ENCODE data around the gene CADPS. TPM values are rescaled to one million over a fixed set of nuclear protein-coding genes. Genes with fewer than 3 reads are reported as not detected.

The CADPS gene
- polyA plus RNA-seq, 3 donors: 1.4 to 2.5 (median 2.2) TPM

DNA sequence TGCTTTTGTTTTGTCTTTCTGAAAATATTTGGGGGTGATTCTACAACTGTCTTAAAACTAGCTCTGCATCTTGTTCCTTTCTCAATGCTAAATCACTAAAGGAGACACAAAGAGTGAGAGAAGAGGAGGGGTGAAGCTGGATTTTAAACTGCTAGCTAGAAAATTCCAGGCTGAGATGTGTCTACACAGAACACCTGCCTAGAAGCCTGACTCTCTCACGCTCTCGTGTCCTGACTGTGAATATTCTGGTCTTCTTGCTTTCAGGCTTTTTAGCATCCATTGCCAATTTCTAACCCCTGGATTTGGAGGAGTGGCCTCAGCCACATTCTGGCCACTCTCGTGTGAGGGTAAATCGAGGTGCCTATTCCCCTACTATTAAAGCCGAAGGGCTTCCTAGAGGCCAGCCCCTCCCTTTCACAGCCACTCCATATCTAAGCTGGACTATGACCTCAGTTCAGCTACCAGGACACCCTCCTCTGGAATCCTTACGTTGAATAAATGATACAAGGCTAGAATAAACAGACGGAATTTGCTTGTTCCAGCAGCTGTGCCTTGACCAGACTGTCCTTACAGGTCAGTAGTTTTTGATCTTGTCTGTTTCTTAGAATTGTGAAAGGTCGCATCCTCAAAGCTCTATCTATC, 353.6 kb downstream of the CADPS start:
- no peak for DNase-seq

DNA sequence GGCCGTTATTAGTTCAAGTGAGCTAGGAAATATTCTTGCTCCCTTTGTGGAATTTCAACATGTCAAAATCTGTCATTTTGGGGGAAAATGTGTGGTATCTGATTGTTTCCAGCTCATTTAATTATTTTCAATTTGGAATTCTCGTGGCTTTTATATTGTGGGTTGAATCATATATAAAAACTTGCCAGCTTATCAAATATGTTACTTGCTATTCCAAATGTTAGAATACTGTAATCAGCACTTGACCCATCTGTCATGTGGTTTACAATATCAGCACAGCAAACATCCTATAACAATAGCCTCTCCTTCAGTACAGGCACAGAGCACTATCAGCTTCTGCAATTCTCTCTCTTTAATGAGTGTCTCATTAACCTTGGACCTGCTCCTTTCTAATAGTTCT, 371.7 kb downstream of the CADPS start:
- DNase-seq: no peak

DNA sequence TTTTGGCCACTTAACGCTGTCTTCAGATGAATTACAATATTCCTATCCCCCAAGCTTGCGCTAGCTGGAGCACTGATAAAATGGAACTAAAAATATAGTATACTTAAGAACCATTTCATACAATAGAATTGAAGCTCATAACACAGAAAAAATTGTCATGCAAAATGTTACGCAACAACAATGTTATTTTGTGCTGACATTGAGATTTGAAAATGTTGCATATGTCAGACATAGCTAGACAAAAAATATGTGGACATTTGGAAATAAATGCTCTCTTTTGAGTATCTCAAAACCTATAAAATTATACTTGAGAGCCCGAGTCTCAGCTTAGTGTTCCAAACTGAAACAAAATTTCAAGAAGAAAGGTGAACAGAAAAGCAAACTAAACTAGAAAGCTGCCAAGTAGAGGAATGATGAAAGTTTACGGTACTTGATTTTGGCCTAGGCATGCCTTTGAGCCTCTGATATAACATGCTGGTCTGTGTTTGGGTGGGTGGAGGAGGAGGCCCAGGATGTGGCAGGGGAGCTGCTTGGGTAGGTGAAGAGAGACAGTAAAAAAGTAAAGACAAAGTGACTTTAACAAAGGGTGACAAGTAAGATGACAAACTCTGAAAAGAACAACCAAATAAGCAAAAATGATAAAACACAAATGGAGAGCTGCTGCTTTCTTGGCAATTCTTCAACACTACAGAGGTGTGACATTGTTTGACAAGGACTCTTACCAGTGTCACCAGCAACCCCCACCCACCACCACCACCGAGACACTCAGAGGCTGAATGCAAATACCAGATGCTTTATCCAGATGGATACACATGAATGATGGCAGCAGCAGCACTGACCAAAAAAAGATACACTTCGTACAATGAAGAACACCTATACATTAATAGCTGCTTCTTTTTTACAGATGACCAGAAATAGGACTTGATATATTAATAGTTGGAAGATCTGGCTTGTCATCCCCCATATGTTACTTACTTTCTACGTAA, 372.6 kb downstream of the CADPS start:
- DNase-seq: no peak

DNA sequence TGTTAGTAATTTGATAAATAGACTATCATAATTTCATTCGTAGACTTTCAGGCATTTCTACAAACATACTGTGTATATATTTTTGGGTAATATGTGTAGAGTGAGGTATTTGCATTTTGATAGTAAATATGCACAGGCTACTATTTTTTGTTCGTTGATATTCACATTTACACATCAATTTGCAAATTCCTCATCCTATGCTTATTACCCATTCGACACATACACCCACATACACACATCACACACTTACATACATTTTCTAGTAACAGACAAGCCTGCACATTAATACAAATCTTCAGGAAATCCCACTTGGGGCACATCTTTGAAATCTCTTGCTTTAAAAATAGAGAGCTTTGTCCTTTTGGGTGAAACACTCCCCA, 373.9 kb downstream of the CADPS start:
- no peak for DNase-seq

DNA sequence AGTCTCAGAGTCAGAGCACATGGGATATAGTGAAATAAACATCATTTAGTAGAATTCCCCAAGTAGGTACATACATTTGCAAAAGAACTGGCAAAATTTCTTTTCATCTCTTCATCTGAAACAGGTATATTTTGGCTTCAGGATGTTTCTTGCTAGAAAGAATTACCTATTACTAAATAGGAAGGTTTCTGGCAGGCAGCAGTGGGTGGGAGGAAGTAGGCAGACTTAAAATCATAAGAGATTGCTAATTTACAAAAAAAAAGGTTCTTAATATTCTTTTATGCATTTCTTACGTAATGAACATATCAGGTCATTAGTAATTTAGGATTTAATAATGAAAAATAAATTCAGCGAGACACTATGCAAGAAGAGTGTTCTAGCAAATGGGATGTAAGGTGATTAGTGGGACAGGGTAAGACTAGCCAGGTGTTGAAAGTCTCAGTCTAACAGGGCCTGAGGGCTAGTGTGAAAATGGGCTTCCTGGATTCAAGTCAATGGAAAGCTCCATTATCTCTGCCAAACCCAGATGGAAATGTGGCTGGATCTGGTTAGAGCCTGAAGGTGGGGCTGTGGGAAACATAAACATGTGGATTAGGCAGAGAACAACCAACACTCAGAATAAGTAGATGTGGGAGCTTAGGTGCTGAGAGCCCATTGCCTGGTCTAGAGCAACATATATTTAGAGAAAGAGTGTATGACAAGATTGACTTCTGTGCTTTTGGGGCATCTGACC, 374.5 kb downstream of the CADPS start:
- DNase-seq: no peak

DNA sequence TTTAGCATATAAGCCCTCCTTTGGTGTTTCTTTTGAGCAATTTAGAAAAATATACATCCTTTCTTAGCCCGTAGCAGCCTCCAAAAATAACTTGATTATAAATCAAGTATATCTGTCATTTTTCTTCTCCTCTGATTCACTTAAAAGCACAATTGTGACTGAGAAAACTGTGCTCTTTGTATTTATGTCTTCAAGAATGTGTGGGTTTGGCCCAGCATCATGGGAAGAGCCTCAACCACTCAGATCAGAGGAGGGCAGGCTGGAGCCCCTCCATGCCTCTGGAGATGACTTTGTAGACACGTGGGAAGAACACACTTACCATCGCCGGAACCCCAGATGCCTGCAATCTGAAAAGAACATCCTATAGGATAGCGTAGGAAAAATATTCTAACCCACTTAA, 378.1 kb downstream of the CADPS start:
- no peak for DNase-seq

GRCh38 chr3:62496503-62496902, 378.7 kb downstream of the CADPS start:
- DNase-seq: no peak

- DNase-seq: no peak
Observed at GRCh38 chr3:62493109-62493801, 382.0 kb downstream of the CADPS start.

GRCh38 chr3:62482961-62483360, 392.3 kb downstream of the CADPS start:
- no peak for DNase-seq

DNA sequence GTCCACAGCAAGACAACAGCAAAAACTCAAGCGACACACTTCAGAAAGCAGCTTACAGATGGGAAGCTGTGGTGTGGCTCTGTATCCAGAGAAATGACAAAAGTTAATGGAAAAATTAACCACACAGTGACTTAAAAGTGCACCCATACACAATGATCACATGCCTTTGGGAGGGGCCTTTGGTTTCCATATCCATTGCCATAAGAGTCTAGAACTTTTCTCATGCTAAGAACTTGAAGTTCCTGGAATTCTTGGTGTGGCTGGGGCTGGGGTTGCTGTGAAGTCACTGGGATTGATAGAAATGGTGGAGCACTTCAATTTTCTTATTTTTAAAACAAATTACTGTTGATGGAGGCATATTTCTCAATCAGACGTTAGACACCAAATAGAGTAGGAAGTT, 393.3 kb downstream of the CADPS start:
- DNase-seq: no peak

DNA sequence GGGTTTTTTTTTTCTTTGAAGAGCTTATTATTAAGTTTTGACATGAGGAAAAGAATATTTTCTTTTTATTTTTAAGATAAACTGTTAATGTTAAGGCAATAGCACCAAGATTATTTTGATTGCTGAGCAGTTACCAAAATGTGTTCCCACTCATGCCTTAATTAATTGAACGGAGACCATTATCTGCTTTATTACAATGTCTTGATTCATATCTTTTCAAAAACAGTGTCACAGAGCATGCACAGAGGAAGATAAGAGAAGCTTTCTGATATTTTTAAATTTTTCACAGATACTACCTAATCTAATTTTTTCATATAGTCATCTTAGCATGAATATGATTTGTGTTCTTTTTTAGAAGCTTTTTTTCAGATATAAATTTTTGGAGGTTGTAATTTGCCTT, 395.2 kb downstream of the CADPS start:
- no peak for DNase-seq

GRCh38 chr3:62479326-62479725, 395.9 kb downstream of the CADPS start:
- DNase-seq: no peak

DNA sequence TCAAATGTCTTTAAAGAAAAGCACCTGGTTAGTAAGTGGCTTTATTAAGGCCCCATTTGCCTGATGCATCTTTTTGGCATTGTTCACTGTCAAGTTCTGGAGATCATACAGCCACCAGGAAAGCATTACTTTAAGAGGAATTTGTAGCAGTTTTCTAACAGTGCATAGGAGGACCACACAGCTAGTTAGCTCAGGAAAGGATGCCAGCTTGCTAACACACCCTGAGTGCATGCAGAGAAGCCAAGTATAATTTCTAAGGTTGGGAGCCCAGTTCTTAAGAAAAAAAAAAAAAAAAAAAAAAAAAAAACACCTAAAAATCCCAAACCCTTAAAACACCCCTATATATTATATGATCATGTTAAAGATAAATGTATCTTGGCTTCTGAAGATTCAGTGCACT, 399.9 kb downstream of the CADPS start:
- DNase-seq: no peak

- no peak for DNase-seq
Observed at GRCh38 chr3:62467966-62468722, 407.1 kb downstream of the CADPS start.

DNA sequence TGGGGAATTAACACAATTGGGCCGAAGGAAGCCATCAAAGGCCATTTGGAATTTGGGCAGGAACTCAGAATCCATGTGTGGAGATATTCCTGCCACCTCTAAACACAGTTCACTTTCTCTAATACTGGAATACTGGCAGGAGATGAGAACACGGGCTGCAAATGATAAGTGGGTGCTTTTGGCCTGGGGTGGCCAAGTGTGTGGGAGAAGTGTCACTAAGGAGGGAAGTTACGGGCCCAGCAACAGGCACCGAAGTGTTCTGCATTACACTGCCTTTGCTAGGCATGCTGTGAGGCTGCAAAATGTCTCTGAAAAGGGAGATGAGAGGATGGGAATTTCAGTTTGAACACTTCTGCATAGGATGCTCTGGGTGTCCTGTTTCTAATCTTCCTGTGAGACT, 412.4 kb downstream of the CADPS start:
- no peak for DNase-seq

GRCh38 chr3:62462104-62462762, 413.0 kb downstream of the CADPS start:
- DNase-seq: no peak

- no peak for DNase-seq
Observed at GRCh38 chr3:62454916-62455315, 420.3 kb downstream of the CADPS start.

DNA sequence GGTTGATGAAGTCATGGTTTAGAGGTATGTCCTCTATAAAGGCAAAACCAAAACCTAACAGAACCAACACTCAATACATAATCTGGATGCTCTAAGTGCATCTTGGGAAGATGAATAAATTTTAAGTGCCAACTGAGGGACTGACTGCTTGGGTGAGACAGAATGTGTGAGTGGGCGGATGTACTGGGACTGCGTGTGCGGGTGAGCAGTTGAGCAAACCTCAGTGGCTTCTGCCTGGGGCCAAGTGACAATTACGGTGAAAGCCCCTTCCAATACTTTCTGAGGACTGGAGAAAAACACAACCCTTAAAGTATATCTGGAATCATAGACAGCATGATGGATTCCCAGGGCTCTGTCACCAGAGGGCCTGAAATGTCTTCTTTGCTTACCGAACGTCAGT, 421.8 kb downstream of the CADPS start:
- no peak for DNase-seq

- no peak for DNase-seq
Observed at GRCh38 chr3:62451211-62451887, 423.9 kb downstream of the CADPS start.

- no peak for DNase-seq
Observed at GRCh38 chr3:62446337-62446940, 428.8 kb downstream of the CADPS start.

Data from renal pelvis (tissue), 4 donors.